ENCODE measurements around the gene MLLT6. TPM values are rescaled to one million over a fixed set of nuclear protein-coding genes. Genes with fewer than 3 reads are reported as not detected.

MLLT6 gene
- total and polyA plus RNA-seq, 2 of the 13 experiments (the other 11 are each of a cell fraction or from before 2014, with no cell fraction given) = 50.7 to 69.5 TPM

DNA sequence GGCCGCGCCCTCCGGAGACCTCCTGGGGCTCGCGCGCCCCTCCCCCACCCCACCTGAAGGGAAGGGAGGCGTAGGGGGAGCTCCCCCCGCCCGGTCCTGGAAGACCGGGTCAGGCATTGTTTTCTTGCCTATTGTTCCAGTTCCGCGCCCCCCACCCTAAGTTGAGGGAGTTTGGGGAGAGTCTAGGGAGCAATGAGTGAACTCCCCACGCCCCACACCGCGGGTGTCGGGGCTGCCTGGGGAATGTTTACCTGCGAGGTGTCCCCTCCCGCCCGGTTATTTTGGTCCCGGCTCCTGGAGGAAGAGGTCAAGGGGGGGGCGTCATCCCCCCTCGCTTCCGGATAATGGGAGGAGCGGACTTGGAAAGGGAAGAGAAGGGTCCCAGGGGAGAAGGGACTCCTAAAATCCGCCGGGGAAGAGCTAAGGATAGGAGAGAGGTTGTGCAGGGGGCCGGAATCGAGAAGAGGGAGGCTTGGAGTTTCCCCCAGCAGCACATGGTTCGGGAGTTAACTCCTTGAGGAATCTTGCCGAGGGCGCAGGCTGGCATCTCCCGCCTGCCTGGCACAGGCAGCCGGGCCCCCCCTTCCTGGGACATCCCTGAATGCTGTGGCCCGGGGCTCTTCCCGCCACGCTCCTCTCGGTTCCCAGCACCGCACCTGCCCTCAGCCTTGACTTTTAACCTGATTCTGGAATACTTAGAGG is 881 bp downstream of the MLLT6 start (continued):
- no peak for TF ChIP-seq TBX3 (IDR thresholded peaks at IDR 0.05; ENCODE audit: borderline replicate concordance)
- no peak for TF ChIP-seq ZNF773 (CRISPR knock-in tag; IDR thresholded peaks at IDR 0.05; ENCODE audit: borderline replicate concordance)
- TF ChIP-seq, protein P1, sequence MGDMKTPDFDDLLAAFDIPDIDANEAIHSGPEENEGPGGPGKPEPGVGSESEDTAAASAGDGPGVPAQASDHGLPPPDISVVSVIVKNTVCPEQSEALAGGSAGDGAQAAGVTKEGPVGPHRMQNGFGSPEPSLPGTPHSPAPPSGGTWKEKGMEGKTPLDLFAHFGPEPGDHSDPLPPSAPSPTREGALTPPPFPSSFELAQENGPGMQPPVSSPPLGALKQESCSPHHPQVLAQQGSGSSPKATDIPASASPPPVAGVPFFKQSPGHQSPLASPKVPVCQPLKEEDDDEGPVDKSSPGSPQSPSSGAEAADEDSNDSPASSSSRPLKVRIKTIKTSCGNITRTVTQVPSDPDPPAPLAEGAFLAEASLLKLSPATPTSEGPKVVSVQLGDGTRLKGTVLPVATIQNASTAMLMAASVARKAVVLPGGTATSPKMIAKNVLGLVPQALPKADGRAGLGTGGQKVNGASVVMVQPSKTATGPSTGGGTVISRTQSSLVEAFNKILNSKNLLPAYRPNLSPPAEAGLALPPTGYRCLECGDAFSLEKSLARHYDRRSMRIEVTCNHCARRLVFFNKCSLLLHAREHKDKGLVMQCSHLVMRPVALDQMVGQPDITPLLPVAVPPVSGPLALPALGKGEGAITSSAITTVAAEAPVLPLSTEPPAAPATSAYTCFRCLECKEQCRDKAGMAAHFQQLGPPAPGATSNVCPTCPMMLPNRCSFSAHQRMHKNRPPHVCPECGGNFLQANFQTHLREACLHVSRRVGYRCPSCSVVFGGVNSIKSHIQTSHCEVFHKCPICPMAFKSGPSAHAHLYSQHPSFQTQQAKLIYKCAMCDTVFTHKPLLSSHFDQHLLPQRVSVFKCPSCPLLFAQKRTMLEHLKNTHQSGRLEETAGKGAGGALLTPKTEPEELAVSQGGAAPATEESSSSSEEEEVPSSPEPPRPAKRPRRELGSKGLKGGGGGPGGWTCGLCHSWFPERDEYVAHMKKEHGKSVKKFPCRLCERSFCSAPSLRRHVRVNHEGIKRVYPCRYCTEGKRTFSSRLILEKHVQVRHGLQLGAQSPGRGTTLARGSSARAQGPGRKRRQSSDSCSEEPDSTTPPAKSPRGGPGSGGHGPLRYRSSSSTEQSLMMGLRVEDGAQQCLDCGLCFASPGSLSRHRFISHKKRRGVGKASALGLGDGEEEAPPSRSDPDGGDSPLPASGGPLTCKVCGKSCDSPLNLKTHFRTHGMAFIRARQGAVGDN (CRISPR knock-in tag; IDR thresholded peaks at IDR 0.05) = peak; percentile 60; the same call in 1 of the 2 replicates
- TF ChIP-seq, protein P2, sequence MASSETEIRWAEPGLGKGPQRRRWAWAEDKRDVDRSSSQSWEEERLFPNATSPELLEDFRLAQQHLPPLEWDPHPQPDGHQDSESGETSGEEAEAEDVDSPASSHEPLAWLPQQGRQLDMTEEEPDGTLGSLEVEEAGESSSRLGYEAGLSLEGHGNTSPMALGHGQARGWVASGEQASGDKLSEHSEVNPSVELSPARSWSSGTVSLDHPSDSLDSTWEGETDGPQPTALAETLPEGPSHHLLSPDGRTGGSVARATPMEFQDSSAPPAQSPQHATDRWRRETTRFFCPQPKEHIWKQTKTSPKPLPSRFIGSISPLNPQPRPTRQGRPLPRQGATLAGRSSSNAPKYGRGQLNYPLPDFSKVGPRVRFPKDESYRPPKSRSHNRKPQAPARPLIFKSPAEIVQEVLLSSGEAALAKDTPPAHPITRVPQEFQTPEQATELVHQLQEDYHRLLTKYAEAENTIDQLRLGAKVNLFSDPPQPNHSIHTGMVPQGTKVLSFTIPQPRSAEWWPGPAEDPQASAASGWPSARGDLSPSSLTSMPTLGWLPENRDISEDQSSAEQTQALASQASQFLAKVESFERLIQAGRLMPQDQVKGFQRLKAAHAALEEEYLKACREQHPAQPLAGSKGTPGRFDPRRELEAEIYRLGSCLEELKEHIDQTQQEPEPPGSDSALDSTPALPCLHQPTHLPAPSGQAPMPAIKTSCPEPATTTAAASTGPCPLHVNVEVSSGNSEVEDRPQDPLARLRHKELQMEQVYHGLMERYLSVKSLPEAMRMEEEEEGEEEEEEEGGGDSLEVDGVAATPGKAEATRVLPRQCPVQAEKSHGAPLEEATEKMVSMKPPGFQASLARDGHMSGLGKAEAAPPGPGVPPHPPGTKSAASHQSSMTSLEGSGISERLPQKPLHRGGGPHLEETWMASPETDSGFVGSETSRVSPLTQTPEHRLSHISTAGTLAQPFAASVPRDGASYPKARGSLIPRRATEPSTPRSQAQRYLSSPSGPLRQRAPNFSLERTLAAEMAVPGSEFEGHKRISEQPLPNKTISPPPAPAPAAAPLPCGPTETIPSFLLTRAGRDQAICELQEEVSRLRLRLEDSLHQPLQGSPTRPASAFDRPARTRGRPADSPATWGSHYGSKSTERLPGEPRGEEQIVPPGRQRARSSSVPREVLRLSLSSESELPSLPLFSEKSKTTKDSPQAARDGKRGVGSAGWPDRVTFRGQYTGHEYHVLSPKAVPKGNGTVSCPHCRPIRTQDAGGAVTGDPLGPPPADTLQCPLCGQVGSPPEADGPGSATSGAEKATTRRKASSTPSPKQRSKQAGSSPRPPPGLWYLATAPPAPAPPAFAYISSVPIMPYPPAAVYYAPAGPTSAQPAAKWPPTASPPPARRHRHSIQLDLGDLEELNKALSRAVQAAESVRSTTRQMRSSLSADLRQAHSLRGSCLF (CRISPR knock-in tag; IDR thresholded peaks at IDR 0.05; ENCODE audit: borderline replicate concordance) = no peak
- TF ChIP-seq DPF2 (CRISPR knock-in tag; IDR thresholded peaks at IDR 0.05; ENCODE audit: borderline replicate concordance, low read depth) = 0 out of 2 replicates have a peak, but pooled peaks have one; percentile 29
- no peak for TF ChIP-seq GLI4 (CRISPR knock-in tag; IDR thresholded peaks at IDR 0.05; ENCODE audit: borderline replicate concordance)
- TF ChIP-seq HDAC2 (CRISPR knock-in tag; IDR thresholded peaks at IDR 0.05) = 0 out of 2 replicates have a peak, but pooled peaks have one; percentile 21
- TF ChIP-seq, protein P3, sequence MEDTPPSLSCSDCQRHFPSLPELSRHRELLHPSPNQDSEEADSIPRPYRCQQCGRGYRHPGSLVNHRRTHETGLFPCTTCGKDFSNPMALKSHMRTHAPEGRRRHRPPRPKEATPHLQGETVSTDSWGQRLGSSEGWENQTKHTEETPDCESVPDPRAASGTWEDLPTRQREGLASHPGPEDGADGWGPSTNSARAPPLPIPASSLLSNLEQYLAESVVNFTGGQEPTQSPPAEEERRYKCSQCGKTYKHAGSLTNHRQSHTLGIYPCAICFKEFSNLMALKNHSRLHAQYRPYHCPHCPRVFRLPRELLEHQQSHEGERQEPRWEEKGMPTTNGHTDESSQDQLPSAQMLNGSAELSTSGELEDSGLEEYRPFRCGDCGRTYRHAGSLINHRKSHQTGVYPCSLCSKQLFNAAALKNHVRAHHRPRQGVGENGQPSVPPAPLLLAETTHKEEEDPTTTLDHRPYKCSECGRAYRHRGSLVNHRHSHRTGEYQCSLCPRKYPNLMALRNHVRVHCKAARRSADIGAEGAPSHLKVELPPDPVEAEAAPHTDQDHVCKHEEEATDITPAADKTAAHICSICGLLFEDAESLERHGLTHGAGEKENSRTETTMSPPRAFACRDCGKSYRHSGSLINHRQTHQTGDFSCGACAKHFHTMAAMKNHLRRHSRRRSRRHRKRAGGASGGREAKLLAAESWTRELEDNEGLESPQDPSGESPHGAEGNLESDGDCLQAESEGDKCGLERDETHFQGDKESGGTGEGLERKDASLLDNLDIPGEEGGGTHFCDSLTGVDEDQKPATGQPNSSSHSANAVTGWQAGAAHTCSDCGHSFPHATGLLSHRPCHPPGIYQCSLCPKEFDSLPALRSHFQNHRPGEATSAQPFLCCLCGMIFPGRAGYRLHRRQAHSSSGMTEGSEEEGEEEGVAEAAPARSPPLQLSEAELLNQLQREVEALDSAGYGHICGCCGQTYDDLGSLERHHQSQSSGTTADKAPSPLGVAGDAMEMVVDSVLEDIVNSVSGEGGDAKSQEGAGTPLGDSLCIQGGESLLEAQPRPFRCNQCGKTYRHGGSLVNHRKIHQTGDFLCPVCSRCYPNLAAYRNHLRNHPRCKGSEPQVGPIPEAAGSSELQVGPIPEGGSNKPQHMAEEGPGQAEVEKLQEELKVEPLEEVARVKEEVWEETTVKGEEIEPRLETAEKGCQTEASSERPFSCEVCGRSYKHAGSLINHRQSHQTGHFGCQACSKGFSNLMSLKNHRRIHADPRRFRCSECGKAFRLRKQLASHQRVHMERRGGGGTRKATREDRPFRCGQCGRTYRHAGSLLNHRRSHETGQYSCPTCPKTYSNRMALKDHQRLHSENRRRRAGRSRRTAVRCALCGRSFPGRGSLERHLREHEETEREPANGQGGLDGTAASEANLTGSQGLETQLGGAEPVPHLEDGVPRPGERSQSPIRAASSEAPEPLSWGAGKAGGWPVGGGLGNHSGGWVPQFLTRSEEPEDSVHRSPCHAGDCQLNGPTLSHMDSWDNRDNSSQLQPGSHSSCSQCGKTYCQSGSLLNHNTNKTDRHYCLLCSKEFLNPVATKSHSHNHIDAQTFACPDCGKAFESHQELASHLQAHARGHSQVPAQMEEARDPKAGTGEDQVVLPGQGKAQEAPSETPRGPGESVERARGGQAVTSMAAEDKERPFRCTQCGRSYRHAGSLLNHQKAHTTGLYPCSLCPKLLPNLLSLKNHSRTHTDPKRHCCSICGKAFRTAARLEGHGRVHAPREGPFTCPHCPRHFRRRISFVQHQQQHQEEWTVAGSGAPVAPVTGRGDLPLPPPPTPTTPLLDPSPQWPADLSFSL (CRISPR knock-in tag; IDR thresholded peaks at IDR 0.05) = no peak
- no peak for TF ChIP-seq ZBTB3 (CRISPR knock-in tag; IDR thresholded peaks at IDR 0.05; ENCODE audit: borderline replicate concordance, low read depth)
- TF ChIP-seq, protein P4, sequence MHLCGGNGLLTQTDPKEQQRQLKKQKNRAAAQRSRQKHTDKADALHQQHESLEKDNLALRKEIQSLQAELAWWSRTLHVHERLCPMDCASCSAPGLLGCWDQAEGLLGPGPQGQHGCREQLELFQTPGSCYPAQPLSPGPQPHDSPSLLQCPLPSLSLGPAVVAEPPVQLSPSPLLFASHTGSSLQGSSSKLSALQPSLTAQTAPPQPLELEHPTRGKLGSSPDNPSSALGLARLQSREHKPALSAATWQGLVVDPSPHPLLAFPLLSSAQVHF (CRISPR knock-in tag; IDR thresholded peaks at IDR 0.05) = no peak
- TF ChIP-seq ZNF382 (CRISPR knock-in tag; IDR thresholded peaks at IDR 0.05; ENCODE audit: borderline replicate concordance) = no peak

Measured in HepG2 (cell line).